Retinal pigment epithelial cell (primary cell): Measurements from ENCODE around the gene SFT2D3.

Source experiments
- DNase-seq: peaks from one replicate; pipeline ENCODE4 v3.0.0-alpha.2; 2010; ENCODE audit warnings: low read depth
- H3K4me3 ChIP-seq: 2 replicates; pipeline ENCODE4 v1.5.1; 2011; ENCODE audit warnings: mild to moderate bottlenecking, low read length, control low read depth, moderate library complexity
- CTCF ChIP-seq: conservative IDR thresholded peaks from 2 replicates; pipeline ENCODE4 v1.5.1; 2011; ENCODE audit warnings: low read depth, low read length, control low read depth, inconsistent platforms

The SFT2D3 gene

GRCh38 chr2:127660291-127660578, 41.1 kb upstream of the SFT2D3 start:
- no peak overlapping the region for H3K4me3 ChIP-seq
- DNase-seq: no peak
- TF ChIP-seq CTCF: no peak

GRCh38 chr2:127661072-127661649, 40.1 kb upstream of the SFT2D3 start:
- no peak for TF ChIP-seq CTCF
- H3K4me3 ChIP-seq: no peak overlapping the region
- DNase-seq: no peak

GRCh38 chr2:127661949-127662510, 39.3 kb upstream of the SFT2D3 start:
- TF ChIP-seq CTCF: no peak
- no peak for DNase-seq

GRCh38 chr2:127662937-127663565, 38.2 kb upstream of the SFT2D3 start:
- DNase-seq: no peak
- TF ChIP-seq CTCF: no peak
- H3K4me3 ChIP-seq: no peak overlapping the region

More at GRCh38 chr2:127661949-127662510, 39.3 kb upstream of the SFT2D3 start:
- no peak overlapping the region for H3K4me3 ChIP-seq

GRCh38 chr2:127663566-127664064, 37.7 kb upstream of the SFT2D3 start:
- H3K4me3 ChIP-seq: no peak overlapping the region
- TF ChIP-seq CTCF: no peak
- no peak for DNase-seq

GRCh38 chr2:127664065-127664894, 37.0 kb upstream of the SFT2D3 start:
- peak overlapping the region; percentile 22 for H3K4me3 ChIP-seq
- no peak for DNase-seq
- TF ChIP-seq CTCF: no peak
